Upper lobe of left lung (tissue), 6 donors: ENCODE results near the gene GDF2. TPM values are rescaled to one million over a fixed set of nuclear protein-coding genes. Genes with fewer than 3 reads are reported as not detected.

Experiments
- ATAC-seq, 2 donors: fragments of 200-7000 bp; cut with Tn5 transposase; one replicate each; pipeline ENCODE4 v1.9.1; 2022; ENCODE audit warnings: mild to moderate bottlenecking in 2 of 2, moderate library complexity in 2 of 2; ENCODE audit not compliant: low FRiP score in 2 of 2
- DNase-seq, 2 donors: peaks; one replicate each; pipeline ENCODE4 v3.0.0-alpha.2; 2019 to 2020
- H3K27ac ChIP-seq, 4 donors: fragments of 200-600 bp; sonication (generic); one replicate each; pipeline ENCODE4 v1.5.1; 2016 to 2019
- H3K27me3 ChIP-seq, 4 donors: fragments of 200-600 bp; sonication (generic); one replicate each; pipeline ENCODE4 v1.5.1; 2017 to 2019
- H3K36me3 ChIP-seq, 4 donors: fragments of 200-600 bp; sonication (generic); one replicate each; pipeline ENCODE4 v1.5.1; 2016 to 2019
- H3K4me1 ChIP-seq, 4 donors: fragments of 200-600 bp; sonication (generic); one replicate each; pipeline ENCODE4 v1.5.1; 2018 to 2019
- H3K4me3 ChIP-seq, 4 donors: fragments of 200-600 bp; sonication (generic); one replicate each; pipeline ENCODE4 v1.5.1; 2017 to 2019; ENCODE audit warnings: mild to moderate bottlenecking in 2 of 4, moderate library complexity in 1 of 4
- H3K9me3 ChIP-seq, 4 donors: fragments of 200-600 bp; sonication (generic); one replicate each; pipeline ENCODE4 v1.5.1; 2018 to 2019
- EP300 ChIP-seq, 4 donors: sonication (generic); formaldehyde crosslinking; IDR thresholded peaks; one replicate each; pipeline ENCODE4 v1.5.1; 2017; ENCODE audit warnings: antibody characterized with exemption in 4 of 4, control low read depth in 2 of 4
- POLR2A ChIP-seq, 4 donors: fragments of 450-650 bp; IDR thresholded peaks; one replicate each; pipeline ENCODE4 v1.5.1; 2016 to 2017; ENCODE audit warnings: antibody characterized with exemption in 4 of 4, mild to moderate bottlenecking in 2 of 4
- POLR2AphosphoS5 ChIP-seq, 2 donors: sonication (generic); formaldehyde crosslinking; IDR thresholded peaks; one replicate each; pipeline ENCODE4 v1.5.1; 2017; ENCODE audit warnings: antibody characterized with exemption in 2 of 2
- WGBS, 2 donors: methylation state at CpG; one replicate each; pipeline ENCODE4 v1.1.5; 2017 to 2018; 5-methylcytosine and 5-hydroxymethylcytosine counted together
- total RNA-seq, 6 donors: library from RNA; depleted of rRNA in 4 of 6; stranded (reverse); fragments of >200 nt in 4 of 6; gene quantifications; one replicate each; pipeline versions ENCODE4 v1.1.0 to v1.2.1, GENCODE V29; 2016 to 2021
- TF ChIP-seq, protein P1 (sequence below), 6 experiments: fragments of 450-650 bp in 4 of 6; fragments of 200-600 bp in 2 of 6; sonication (generic) in 2 of 6; IDR thresholded peaks; one replicate each; pipeline ENCODE4 v1.5.1; 2016 to 2019; ENCODE audit warnings: antibody characterized with exemption in 6 of 6
- donor health status: DM: no; HTN: no; CAD: no; lungs with moderate emphysema.
- donor health status: DM: no; HTN: yes; CAD: no; lungs with severe emphysema.

The GDF2 gene
- total RNA-seq, 6 donors from 2014 or later, result not detected

DNA sequence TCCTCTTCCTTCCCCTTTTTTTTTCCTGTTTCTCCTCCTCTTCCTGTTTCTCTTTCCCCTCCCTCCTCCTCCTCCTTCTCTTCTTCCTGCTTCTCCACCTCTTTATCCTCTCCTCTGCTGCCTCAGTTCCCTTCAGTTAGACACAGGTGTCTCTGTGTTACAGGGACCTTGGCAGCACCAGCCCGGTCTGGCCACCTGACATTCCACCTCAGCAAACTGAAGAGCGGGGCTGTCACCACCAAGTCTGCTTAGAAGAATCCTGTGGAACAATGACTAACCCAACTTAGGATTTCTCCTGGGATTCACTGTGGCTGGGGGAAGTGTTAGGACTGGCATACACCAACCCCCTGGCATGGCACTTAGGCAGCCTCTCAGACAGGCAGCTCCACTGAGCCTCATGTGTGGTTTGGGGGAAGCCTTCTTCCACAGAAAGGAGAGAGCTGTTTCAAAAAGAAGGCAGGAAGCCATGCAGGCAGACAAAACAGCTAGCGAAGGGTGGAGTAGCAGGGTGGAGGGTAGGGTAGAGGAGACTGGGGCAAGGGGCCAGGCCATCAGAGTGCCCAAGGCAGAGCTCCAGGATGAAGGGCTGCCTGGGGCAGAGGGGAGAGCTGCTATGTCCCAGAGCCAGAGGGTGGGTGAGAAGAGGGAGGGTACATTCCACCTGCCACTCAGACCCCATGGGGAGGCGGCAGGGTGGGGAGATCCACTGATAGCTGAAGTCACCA is 35.5 kb upstream of the GDF2 start:
- TF ChIP-seq POLR2AphosphoS5 (IDR thresholded peaks at IDR 0.05) (no peak), EP300 (IDR thresholded peaks at IDR 0.05) (no peak), POLR2A (IDR thresholded peaks at IDR 0.05) (no peak)
- TF ChIP-seq, protein P1, sequence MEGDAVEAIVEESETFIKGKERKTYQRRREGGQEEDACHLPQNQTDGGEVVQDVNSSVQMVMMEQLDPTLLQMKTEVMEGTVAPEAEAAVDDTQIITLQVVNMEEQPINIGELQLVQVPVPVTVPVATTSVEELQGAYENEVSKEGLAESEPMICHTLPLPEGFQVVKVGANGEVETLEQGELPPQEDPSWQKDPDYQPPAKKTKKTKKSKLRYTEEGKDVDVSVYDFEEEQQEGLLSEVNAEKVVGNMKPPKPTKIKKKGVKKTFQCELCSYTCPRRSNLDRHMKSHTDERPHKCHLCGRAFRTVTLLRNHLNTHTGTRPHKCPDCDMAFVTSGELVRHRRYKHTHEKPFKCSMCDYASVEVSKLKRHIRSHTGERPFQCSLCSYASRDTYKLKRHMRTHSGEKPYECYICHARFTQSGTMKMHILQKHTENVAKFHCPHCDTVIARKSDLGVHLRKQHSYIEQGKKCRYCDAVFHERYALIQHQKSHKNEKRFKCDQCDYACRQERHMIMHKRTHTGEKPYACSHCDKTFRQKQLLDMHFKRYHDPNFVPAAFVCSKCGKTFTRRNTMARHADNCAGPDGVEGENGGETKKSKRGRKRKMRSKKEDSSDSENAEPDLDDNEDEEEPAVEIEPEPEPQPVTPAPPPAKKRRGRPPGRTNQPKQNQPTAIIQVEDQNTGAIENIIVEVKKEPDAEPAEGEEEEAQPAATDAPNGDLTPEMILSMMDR (IDR thresholded peaks at IDR 0.05), result no peak
- H3K9me3 ChIP-seq, result no peaks in the 10 kb centered on the region
- WGBS, 2 donors, result 72 to 84% methylated on average over 4 of the region's 4 CpGs
- ATAC-seq (no peak), DNase-seq (no peak)
- no peaks in the 10 kb centered on the region for H3K27me3 ChIP-seq
- no peaks in the 10 kb centered on the region for H3K36me3 ChIP-seq
- no peak overlapping the region for H3K4me3 ChIP-seq
- H3K4me1 ChIP-seq, result no peaks in the 10 kb centered on the region
- no peak overlapping the region for H3K27ac ChIP-seq

DNA sequence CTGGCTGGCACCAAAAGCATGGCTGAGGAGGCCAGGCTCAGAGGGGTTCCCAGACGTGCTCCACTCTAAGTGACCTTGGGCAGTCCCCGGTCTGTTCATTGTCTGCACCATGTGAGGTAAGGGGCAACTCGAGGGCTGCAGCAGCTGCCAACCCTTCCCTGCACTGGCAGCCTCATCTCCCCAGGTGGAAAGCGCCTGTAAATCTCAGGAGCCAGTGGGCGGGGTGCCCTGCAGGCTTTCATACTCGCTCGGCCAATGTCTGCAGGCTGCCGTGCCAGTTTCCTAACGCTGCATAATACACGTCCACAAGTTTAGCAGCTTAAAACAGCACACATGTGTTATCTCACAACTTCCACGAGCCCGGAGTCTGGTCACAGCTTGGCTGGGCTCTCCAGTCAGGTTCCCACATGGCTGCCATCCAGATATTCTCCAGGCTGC is 34.9 kb upstream of the GDF2 start:
- H3K27me3 ChIP-seq, result no peaks in the 10 kb centered on the region
- no peak for ATAC-seq
- WGBS, 2 donors, result 47 to 65% methylated on average over 3 to 12 of the region's 12 CpGs
- no peaks in the 10 kb centered on the region for H3K36me3 ChIP-seq
- no peak overlapping the region for H3K4me3 ChIP-seq
- TF ChIP-seq EP300 (IDR thresholded peaks at IDR 0.05) (no peak), POLR2AphosphoS5 (IDR thresholded peaks at IDR 0.05) (no peak), POLR2A (IDR thresholded peaks at IDR 0.05) (no peak)
- TF ChIP-seq, protein P1 (IDR thresholded peaks at IDR 0.05), result no peak
- H3K4me1 ChIP-seq, result no peaks in the 10 kb centered on the region
- no peaks in the 10 kb centered on the region for H3K9me3 ChIP-seq
- H3K27ac ChIP-seq, result no peak overlapping the region
- no peak for DNase-seq

DNA sequence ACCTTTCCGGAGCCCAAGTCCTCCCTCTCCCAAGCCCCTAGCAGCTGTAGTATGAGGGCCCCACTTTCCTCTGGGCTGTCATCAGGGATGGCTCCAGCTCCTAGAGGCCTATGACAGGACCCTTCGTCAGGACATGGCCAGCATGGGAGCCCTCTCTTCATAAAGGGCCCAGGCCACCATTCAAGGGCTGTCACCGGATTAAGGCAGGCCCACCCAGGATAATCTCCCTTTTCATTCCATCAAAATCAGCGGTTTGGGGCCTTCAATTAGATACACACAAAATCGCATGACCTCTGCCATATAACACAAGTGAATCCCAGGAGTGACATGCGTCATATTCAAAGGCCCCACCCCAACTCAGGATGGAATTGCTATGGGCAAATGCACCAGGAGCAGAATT is 34.4 kb upstream of the GDF2 start:
- no peak overlapping the region for H3K4me3 ChIP-seq
- ATAC-seq (no peak), DNase-seq (no peak)
- no peaks in the 10 kb centered on the region for H3K9me3 ChIP-seq
- H3K36me3 ChIP-seq, result no peaks in the 10 kb centered on the region
- H3K27ac ChIP-seq, result no peak overlapping the region
- WGBS, 2 donors, result 93 to 96% methylated on average over 4 to 6 of the region's 6 CpGs
- TF ChIP-seq EP300 (IDR thresholded peaks at IDR 0.05) (no peak), POLR2AphosphoS5 (IDR thresholded peaks at IDR 0.05) (no peak), POLR2A (IDR thresholded peaks at IDR 0.05) (no peak)
- TF ChIP-seq, protein P1 (IDR thresholded peaks at IDR 0.05), result no peak
- no peaks in the 10 kb centered on the region for H3K27me3 ChIP-seq
- no peaks in the 10 kb centered on the region for H3K4me1 ChIP-seq

DNA sequence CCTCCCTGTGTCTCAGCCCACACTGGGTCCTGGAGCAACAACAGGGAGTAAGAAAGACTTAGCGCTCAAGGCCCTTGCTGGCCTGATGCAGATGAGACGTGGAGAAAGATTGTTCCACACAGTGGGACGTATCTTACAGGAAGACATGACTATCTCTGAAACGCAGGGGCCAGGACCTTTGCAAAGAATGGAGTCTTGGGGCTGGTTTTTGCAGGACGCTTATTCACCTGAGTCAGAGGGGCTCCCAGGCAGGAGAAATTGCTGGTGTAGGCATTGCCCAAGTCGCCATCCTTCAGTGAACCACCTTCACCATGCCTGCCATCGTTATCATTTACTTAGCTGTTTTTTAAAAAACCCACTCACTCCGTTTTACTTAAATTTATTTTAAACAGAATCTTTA is 34.0 kb upstream of the GDF2 start:
- H3K4me3 ChIP-seq, result no peak overlapping the region
- DNase-seq (no peak), ATAC-seq (no peak)
- no peak overlapping the region for H3K27ac ChIP-seq
- H3K27me3 ChIP-seq, result no peaks in the 10 kb centered on the region
- TF ChIP-seq, protein P1 (IDR thresholded peaks at IDR 0.05), result no peak
- TF ChIP-seq POLR2A (IDR thresholded peaks at IDR 0.05) (no peak), POLR2AphosphoS5 (IDR thresholded peaks at IDR 0.05) (no peak), EP300 (IDR thresholded peaks at IDR 0.05) (no peak)
- H3K36me3 ChIP-seq, result no peaks in the 10 kb centered on the region
- no peaks in the 10 kb centered on the region for H3K9me3 ChIP-seq
- H3K4me1 ChIP-seq, result no peaks in the 10 kb centered on the region
- WGBS, 2 donors, result 83 to 84% methylated on average over 8 of the region's 8 CpGs
